ENCODE data around the gene EML5.

- TF ChIP-seq KLF9 (CRISPR knock-in tag; IDR thresholded peaks at IDR 0.05; ENCODE audit: low read depth) (no peak), BRCA1 (CRISPR knock-in tag; IDR thresholded peaks at IDR 0.05) (no peak), ATF7 (IDR thresholded peaks at IDR 0.05) (no peak), ATF7 (CRISPR knock-in tag; IDR thresholded peaks at IDR 0.05) (no peak), ZSCAN22 (CRISPR knock-in tag; IDR thresholded peaks at IDR 0.05) (no peak), ZNF691 (CRISPR knock-in tag; IDR thresholded peaks at IDR 0.05; ENCODE audit: borderline replicate concordance, low read depth) (no peak)
Measured at GRCh38 chr14:88829188-88829587, 36.4 kb upstream of the EML5 start.
